ENCODE results near the gene ATMIN.

The ATMIN gene

DNA sequence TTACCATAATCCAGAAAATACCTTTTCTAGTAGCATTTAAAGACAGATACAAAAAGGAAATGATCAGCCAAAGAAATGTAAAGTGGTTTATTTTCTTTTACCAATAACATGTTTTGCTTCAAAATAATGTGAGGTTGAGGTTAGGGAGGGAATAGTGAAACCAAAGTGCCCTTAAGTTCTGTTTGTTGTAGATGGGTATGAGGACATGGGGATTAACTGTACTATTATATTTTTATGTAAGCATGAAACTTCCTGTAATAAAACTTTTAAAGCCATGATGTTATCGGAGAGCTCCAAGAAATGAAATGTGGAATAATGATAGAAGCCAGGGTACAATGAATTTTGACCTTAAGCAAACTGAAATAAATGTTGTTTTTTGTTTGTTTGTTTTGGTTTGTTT is 31.5 kb downstream of the ATMIN start:
- DNase-seq (ENCODE audit: low read depth), result peak; percentile 85

DNA sequence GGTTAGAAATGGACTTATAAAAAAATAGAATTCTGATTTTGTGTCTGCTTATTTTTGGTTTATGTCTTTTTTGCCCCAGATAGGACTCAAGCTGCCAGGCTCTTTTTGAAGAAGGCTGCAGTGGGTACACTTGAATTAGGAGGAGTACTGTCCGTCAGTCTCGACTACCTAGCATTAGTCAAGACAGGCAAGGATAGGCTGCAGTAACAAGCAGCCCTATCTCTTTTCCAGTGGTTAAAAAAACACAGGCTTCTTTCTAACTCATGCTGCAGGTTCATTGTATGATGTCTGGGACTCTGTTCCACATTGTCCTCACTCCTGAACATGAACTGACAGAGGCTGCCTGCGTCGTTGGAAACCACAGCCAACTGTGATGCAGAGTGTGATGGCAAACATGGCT is 33.4 kb downstream of the ATMIN start:
- DNase-seq (ENCODE audit: low read depth), result no peak

DNA sequence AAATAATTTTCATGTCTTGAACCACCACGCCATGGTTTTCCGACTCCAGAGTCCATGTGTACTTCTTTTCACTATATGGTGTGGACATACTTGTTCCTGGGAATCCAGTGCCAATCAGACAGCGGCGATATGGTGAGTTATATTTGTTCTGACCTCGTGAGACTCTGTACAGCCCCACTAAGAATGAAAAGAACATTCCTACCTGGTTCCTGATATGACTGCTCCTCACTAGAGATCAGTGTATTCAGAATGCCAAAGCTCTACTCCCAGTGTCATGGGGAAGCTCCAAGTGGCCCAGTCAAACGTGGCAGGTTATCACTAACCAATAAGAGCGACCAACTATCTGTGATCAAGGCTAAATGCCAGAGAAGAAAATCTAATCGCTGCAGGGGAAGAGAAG is 35.3 kb downstream of the ATMIN start:
- no peak for DNase-seq (ENCODE audit: low read depth)

DNA sequence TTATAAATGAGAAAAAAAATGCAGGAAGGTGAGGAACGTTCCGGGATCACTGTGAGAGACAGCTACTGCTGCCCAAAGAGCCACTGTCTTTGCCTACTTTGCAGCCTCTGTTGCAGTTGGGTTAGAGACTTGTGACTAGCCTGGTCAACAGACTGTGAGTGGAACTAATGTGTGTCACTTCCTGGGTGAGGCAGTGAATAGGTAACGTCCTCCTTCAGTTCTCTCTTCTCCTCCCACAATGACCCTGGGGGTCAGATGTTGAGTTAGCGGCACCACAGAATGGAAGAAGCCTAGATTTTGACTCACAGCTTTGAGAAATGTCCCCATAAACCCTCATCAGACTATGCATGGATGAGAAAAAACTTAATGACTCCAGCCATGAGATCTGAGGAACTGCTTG is 36.2 kb downstream of the ATMIN start:
- DNase-seq (ENCODE audit: low read depth), result peak; percentile 67

DNA sequence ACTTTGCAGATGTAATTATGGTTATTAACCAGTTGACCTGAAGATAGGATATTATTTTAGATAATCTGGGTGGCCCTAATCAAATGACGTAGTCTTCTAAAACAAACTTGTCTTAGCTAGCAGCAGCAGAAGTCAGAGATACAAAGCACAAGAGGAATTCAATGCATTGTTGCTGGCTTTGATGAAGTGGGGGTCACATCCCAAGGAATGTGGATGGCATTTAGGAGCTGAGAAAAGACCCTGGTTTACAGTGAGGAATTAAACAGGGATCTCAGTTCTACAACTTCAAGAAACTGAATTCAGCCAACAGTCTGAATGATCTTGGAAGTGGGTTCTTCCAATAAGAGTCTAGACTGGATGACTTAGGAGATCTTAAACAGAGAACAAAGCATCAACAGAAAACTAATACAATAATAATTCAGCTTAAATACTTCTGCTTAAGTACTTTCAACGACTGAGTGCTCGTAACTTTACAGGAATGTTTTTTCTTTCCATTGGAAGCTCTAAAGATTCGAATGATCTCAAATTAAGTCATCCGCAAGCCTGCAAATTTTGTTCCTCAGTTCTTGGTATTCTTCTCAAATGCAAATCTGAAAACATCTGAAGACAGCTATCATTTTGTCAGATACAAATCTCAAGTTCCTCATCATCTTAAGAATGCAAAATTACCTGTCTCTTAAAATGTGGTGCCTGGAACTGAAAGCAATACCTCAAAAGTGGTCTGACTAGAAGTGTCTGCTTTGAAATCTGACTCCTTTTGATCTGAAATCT is 38.1 kb downstream of the ATMIN start:
- no peak for DNase-seq (ENCODE audit: low read depth)

DNA sequence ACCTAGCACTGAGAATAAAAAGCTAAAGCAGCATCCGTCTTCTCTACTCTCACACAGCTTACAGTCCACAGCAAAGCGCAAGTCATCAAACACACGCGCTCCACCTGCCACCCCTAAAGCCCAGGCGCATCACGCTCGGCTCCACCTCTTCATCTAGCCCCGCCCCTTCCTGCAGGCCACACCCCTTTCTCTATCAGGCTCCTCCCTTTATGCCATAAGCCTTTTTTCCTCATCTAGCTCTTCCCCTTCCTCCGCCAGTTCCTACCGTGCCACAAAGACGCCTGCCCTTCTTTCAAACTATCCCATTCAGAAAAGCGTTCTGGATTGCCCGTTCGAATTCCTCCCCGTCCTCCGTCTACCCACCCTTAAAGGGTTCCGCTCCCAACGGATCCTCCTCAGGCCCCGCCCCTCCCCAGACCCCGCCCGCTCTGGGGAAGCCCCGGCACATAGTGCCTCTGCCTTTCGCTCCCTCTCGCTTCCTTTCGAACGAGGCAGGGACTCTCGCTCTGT is 41.0 kb downstream of the ATMIN start:
- DNase-seq (ENCODE audit: low read depth), result peak; percentile 83

DNA sequence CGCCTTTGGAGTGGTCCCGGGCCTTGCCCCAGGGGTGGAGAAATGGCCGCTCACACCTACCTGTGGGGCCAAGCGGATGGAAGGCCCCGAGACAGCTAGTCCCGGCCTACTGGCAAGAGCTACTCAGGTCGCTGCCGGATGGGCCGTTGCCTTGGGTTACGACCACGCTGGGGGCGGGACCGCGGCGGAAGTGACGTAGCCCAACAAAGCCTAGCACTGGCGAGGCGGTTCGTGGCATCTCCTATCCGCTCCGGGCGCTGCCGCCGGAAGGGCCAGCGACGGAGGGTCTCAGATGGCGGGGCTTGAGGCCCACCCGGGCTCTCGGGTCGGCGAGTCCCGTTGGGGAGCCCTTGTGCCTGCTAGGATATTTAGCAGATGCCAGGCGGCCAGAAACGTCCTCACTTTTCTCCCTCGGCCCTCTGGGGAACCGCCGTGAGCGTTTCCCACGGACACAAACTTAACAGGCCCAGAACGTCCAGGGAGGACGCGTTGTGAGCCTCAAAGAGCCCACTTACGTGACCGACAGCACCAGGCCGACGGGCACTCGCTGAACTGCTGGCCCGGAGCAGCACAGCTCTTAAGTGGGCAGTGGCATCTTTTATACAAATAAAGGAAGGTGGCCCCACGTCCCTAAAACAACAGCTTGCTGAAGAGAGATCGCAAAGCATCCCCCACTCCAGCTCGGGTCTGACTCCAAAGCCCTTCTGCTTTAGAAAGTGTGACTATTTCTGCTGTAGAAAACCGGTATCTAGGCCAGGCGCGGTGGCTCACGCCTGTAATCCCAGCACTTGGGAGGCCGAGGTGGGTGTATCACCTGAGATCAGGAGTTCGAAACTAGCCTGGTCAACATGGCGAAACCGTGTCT is 41.7 kb downstream of the ATMIN start, which contains the start of gene C16orf46:
C16orf46 (minus strand) TSS at position 163 of the 865 bp plus-strand sequence. CDS start 13,283 bp downstream, outside the sequence.
- peak; percentile 97 for DNase-seq (ENCODE audit: low read depth)

DNA sequence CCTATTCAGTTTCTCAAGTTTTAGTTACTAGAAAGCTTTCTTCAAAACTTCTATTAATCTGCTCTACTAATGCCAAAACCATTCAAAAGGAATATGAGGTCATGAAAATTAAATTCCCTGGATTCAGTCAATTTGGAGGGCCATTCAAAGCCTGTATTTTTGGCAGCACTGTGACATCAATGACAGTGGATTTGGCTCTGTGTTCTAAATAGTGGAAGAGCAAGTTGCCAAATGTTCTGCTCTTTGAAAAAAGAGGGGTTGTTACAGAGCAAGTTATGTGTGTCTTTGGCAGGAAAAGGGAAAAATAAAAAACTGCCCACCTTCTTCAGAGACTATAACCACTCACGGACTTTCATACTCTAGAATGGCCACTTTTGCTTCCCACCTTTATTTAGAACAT is 44.6 kb downstream of the ATMIN start:
- DNase-seq (ENCODE audit: low read depth), result no peak

DNA sequence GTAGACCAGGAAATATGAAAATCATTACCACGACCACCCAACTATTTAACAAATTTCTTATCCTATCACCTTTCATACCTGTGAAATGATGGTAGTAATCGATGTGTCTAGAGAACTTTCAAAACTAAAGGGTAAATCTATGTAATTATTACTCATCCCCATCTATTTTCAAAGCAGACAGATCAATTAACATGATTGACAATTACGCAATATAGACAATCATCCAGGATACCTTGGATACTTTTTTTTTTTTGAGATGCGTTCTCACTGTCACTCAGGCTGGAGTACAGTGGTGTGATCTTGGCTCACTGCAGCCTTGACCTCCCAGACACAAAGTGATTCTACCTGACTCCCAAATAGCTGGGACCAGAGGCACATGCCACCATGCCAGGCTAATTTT is 45.4 kb downstream of the ATMIN start:
- DNase-seq (ENCODE audit: low read depth), result no peak

DNA sequence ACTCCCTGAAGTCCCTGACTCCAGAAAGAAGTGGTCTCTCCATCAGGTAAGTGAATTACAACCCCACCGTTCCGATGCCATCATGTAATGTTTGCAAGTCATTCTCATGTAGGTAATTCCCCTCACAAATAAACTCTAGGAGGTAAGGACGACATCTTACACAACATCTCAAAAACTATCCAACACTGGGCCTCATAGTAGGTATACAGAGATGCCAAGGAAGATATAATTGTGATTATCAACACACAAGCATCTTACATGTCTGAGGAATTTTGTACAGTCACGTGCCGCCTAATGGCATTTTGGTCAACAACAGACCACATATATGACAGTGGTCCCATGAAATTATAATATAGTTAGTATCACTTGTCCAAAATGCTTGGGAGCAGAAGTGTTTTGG is 53.2 kb downstream of the ATMIN start:
- DNase-seq (ENCODE audit: low read depth), result no peak

DNA sequence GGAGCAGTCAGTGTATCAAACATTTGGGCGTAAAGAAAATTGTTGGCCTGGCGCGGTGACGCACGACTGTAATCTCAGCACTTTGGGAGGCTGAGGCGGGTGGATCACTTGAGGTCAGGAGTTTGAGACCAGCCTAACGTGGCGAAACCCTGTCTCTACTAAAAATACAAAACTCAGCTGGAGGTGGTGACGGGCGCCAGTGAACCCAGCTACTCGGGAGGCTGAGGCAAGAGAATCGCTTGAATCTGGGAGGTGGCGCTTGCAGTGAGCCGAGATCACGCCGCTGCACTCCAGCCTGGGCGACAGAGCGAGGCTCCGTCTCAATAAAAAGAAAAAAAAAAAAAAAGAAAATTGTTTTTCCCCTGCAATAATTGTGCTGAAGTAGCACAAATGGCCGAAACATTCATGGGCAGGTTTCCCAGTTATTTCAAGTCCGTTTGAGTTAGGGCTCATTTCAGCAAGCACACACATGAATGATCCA is 59.2 kb downstream of the ATMIN start:
- DNase-seq (ENCODE audit: low read depth), result peak; percentile 45

DNA sequence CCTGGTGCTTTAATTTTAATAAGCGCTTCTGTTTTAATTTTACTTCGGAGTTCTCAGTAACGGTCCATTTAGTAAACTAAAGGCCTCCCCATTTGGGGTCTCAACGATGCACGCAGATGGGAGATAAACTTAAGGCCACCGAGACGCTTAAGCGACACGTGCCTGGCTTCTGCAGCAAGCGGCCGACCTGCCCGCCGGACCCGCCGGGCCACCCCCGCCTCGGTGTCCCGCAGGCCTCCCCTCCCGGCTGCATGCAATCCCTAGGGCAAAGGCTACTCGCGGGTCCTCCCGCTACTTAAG is 60.0 kb downstream of the ATMIN start:
- no peak for DNase-seq (ENCODE audit: low read depth)

DNA sequence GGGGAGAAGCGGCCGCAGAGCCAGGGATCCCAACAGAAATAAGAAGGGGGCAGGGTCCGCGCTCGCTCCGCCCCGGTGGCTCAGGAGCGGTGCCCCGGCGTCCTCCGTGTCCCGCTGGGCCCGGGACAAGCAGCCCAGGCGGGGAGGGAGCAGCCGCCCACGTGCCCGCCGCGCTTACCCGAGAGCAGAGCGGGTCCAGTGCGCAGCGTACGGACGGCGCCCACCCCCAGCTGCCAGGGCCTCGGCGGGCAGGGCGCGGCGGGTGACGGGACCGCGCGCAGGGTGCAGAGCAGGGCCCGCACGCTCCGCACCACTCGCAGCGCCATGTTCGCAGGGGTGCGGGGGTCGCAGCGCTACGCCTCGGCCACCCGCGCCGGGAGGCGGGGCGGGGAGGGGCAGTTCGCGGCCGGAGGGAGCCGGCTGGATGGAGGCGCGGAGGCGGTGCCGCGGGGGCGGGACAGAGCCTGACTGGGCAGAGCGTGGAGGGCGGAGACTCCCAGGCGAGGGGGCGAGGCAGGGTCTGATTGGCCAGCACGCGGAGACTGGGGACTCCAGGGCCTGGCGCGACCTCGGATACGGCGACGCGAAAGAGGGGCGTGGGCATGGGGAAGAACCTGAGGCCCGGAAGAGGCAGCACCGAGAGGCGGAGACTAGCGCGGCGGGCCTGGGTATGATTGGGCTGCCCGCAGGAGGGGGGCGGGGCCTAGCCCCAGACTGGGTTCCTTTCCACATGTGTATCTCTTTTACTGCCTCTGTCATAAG is 60.5 kb downstream of the ATMIN start, which contains the start of gene GCSH:
GCSH (minus strand) TSS at position 443 of the 762 bp plus-strand sequence; CDS start at position 326, 117 bp downstream.
- peak; percentile 100 for DNase-seq (ENCODE audit: low read depth)

DNA sequence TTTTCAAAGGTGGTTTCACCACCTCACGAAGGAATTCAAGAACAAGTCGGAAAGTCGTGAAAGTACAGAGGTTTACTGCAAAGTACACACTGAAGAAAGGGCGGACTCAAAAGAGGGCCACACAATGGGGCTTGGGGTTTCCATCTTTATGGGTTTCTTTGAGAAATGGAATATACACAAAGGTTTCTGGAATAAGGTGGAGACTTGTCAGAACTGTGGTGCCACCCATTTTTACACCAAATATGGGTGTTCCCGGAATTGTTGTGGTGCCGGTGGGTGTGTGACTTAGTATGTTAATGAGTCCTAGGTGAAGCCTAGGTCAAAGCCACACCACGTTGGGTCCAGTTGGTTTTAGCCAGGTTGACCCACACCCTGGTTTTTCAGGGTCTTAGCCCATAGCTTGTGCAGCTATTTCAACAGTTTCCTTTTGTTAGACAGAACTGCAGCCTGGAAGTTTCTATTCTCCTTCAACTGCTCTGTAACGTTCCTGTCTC is 61.1 kb downstream of the ATMIN start:
- no peak for DNase-seq (ENCODE audit: low read depth)
